HEK293T (cell line): ENCODE results near the gene RABL3.

ENCODE experiments used
- BHLHE40 ChIP-seq: fragments of 450-650 bp; IDR thresholded peaks from 2 replicates; pipeline ENCODE4 v1.6.1; 2016; ENCODE audit warnings: mild to moderate bottlenecking, moderate library complexity, borderline replicate concordance
- L3MBTL2 ChIP-seq: fragments of 450-650 bp; conservative IDR thresholded peaks from 2 replicates; pipeline ENCODE4 v1.6.1; 2016; ENCODE audit warnings: mild to moderate bottlenecking
- SUZ12 ChIP-seq: fragments of 450-650 bp; IDR thresholded peaks from 2 replicates; pipeline ENCODE4 v1.6.1; 2016; ENCODE audit warnings: mild to moderate bottlenecking

- TF ChIP-seq SUZ12 (no peak), BHLHE40 (no peak), L3MBTL2 (no peak)
Observed at GRCh38 chr3:120673116-120673515, 69.2 kb downstream of the RABL3 start.
